ENCODE data around the gene PDZD4.
A peak's percentile ranks its signal among the peaks of the same experiment; 100 is the strongest.

PDZD4 gene

GRCh38 chrX:153867671-153868070 is 37.3 kb upstream of the PDZD4 start:
- DNase-seq, result no peak

DNA sequence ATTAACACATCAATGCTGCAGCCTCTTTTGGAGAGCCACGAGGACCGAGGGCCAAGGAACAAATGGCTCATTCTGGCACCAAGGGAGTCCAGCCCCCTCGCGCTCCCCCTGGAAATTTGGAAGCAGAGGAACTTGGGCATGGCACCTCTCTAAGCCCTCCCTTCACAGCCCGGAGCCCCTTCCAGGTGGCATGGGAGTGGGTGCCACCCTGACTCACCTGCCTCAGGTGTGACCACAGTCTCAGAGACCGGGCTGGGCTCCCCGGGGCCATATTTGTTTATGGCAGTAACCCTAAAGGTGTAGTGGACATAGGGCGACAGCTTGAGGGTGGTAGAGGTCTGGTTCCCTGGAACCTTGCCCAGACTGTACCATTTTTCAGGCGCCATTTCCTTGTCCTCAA is 36.8 kb upstream of the PDZD4 start:
- no peak for DNase-seq

GRCh38 chrX:153866302-153867019 is 36.1 kb upstream of the PDZD4 start:
- DNase-seq, result no peak

DNA sequence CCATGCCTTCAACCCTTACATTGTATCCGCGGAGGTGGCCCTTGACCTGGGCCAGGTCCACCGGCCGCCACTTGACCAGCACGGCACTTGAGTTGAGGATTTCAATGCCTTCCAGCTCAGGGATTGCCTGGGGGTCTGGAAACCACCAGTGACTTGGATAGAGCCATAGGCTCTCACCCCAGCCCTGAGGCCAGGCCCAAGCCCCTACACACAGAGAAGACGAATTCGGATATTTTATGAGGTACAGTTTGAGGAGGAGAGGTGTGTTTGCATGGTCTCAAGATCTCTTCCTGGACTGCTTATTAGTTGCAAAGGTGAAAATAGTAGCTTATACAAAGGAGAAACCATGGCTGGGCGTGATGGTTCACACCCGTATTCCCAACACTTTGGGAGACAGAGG is 35.3 kb upstream of the PDZD4 start:
- DNase-seq, result no peak

- DNase-seq, result no peak
Measured at GRCh38 chrX:153865321-153865580, 34.9 kb upstream of the PDZD4 start.

GRCh38 chrX:153864561-153865320 is 34.4 kb upstream of the PDZD4 start:
- no peak for DNase-seq

DNA sequence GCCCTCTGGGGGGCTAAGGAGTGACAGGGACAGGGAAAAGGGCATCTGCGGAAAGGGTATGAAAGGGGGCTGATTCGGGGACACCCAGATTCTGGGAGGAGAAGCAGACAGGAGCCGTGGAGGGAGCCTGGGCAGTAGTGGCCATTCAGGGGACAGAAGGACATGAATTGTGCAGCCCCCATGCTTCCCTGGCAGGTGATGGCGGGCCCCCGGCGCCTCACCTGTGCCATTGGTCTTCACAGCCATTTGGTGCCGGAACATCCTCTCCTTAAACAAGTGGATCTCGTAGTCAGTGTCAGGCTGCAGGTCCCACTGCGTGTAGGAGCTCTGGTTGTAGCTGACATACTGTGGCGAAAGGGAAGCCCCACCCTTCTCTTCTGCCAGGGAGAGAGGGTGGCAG is 33.8 kb upstream of the PDZD4 start:
- no peak for DNase-seq

GRCh38 chrX:153863251-153863991 is 33.1 kb upstream of the PDZD4 start:
- no peak for DNase-seq

DNA sequence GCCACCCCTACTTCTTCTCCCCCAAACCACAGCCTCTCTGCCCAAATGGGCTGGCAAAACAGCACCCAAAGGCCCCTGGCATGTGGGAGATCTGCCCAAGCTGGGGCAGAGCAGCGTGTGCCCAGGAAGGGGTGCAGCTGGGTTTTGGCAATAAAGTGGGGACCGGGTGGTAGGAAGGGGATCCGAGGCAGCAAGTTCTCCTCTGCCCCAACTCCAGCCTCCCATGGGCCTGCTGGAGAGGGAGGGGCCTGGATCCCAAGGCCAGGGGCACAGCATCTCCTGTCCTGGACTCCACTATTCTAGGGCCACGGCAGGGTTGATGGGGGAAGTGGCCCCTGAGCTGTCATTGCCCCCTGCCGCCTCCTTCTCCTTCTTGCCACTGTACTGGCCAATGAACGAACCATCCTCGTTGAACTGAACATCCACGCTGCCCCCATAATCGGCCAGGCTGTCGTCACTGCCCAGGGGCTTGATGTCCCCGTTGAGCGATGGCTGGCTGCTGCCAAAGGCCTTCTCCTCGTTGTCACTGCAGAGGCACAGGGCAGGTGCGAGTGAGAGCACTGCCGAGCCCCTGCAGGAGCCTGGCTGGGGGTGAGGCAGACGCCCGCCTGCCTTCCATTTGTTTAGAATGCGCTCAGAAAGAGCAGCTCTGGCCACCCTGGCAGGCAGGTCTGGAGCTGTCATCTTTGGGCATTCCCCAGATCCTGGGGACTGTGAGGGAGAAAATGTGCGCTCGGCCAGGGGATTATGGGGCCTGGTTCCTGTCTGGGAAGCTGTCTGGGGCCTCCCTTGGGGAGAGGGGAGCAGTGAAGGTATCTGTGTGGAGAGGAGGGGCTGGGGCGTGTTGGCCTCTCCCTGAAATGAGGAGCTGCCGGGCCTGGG is 32.3 kb upstream of the PDZD4 start:
- no peak for DNase-seq

GRCh38 chrX:153861733-153862310 is 31.5 kb upstream of the PDZD4 start:
- DNase-seq, result no peak

DNA sequence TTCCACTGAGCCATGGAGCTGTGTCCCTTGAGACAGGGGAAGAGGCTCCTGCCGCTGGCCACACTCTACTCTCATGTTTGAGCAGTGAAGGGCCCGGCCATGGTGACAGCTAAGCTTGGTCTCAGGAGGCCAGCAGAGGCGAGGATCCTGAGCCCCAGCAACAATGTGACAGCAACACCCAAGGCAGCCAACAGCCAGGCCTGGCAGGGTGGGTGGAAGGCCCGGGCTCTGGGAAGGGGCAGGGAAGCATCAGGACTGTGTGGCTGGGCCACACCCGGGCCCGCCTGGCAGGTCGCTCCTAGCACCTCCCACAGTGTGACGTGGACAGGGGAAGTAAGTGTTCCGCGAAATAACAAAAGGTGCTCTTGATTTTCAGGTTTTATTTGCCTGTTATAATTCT is 30.8 kb upstream of the PDZD4 start:
- DNase-seq, result no peak

- DNase-seq, result peak; percentile 26
Measured at GRCh38 chrX:153857348-153857903, 27.1 kb upstream of the PDZD4 start.

GRCh38 chrX:153854702-153855101 is 24.4 kb upstream of the PDZD4 start:
- DNase-seq, result no peak

- no peak for DNase-seq
Measured at GRCh38 chrX:153853902-153854267, 23.5 kb upstream of the PDZD4 start.

- DNase-seq, result no peak
Measured at GRCh38 chrX:153853180-153853901, 23.0 kb upstream of the PDZD4 start.

- DNase-seq, result no peak
Measured at GRCh38 chrX:153851981-153852380, 21.6 kb upstream of the PDZD4 start.

DNA sequence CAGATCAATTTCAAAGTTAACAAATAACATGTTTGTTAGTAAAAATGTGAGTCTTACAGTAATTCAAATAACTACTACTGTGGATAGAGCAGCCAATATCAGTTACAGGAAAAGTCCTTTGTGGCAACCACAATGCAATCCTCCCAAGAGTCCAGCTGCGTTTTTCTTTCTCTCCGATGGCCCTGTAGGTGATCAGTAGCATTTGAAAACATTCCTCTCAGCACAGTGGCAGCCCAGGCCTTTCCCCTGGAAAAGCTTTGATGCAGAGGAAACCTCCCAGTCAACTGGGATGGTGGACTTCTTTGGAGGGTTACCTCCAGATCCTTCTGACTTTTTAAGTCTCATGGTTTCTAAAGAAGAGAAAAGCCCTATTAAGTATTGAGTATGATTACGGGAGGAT is 18.0 kb upstream of the PDZD4 start:
- DNase-seq, result no peak

DNA sequence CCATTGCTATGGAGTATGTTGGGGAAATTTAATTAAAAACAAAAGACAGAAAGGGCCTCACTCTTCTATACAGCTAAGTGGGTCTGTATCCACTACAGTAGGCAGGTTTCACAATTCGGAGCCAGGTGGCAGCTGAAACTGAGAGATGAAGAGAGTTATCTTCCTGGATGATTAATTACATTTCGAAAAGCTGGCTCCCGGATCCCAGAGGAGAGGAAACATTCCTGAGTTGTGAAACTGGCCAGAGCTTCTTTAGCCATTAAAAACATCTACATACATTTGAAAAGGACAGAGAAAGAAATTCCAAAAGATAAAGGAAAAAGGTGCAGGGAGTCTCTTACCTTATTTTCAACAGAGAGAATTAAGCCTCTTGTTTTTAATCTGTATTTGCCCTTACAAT is 15.5 kb upstream of the PDZD4 start:
- DNase-seq, result no peak

DNA sequence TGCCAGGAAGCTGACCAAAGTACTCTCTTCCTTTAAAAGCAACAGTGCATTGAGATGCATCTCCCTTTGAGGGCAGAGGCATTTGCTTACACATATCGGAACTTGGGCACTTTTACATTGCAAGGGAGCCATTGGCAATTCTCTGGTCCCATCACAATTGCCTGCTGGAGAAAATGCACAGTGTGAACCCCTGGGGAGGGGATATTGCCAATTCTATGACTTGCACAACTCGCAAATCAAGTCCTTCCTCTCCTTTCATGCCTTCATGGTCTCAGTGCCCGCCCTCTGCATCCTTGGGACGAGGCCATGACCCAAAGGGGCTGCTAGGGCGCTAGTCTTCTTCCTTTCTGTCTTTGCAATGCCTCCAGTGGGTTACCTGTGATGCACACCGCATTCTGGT is 14.9 kb upstream of the PDZD4 start:
- DNase-seq, result no peak

- no peak for DNase-seq
Measured at GRCh38 chrX:153844509-153845082, 14.3 kb upstream of the PDZD4 start.

DNA sequence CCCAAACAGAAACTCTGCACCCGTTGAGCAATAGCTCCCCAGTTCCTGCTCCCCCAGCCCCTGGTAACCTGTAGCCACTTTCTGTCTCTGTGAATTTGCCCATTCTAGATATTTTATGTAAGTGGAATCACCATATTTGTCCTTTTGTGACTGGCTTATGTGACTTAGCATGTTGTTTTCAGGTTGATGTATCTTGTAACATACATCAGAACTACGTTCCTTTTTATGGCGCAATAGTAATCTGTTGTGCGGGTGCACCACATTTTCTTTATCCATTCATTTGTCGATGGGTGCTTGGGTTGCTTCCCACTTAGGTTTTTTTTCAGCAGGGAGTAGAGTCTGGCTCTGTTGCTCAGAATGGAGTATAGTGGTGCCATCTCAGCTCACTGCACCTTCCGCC is 6.6 kb upstream of the PDZD4 start:
- no peak for DNase-seq

DNA sequence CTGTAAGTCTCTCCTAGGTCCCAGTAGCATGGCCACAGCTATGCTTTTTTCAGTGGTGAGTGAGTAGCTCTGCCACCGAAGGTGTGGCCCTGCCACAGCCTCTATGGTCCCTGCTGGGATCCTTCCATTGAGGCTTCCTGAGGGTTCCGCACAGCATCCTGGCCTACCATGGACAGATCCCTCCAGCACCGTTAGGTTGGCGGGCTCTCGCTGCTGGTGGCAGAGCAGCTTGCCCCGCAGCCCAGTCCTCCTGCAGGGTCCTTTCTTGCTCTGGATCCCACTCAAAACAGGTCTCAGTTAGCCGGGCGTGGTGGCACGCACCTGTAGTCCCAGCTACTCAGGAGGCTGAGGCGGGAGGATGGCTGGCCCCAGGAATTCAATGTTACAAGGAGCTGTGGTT is 2.4 kb upstream of the PDZD4 start:
- no peak for DNase-seq

All from stimulated activated CD8-positive, alpha-beta memory T cell treated with anti-CD3 and anti-CD28 coated beads, Interleukin-4, amount 100 ng/mL, for 48 hours (primary cell).